ENCODE data around the gene FAM156A. TPM values are rescaled to one million over a fixed set of nuclear protein-coding genes. Genes with fewer than 3 reads are reported as not detected.

The FAM156A gene
- total RNA-seq, 1 donor from 2014 or later = 27.8 TPM

- peaks cover 6% of the 10 kb centered on the region for H3K27me3 Mint-ChIP-seq (ENCODE audit: insufficient read depth, low read depth)
- peaks cover 13% of the 10 kb centered on the region for H3K9me3 Mint-ChIP-seq
- no peaks in the 10 kb centered on the region for H3K79me2 ChIP-seq (ENCODE audit: low read depth)
- H3K4me3 ChIP-seq = no peak overlapping the region
- no peaks in the 10 kb centered on the region for H3K4me1 Mint-ChIP-seq
- TF ChIP-seq, protein P1, sequence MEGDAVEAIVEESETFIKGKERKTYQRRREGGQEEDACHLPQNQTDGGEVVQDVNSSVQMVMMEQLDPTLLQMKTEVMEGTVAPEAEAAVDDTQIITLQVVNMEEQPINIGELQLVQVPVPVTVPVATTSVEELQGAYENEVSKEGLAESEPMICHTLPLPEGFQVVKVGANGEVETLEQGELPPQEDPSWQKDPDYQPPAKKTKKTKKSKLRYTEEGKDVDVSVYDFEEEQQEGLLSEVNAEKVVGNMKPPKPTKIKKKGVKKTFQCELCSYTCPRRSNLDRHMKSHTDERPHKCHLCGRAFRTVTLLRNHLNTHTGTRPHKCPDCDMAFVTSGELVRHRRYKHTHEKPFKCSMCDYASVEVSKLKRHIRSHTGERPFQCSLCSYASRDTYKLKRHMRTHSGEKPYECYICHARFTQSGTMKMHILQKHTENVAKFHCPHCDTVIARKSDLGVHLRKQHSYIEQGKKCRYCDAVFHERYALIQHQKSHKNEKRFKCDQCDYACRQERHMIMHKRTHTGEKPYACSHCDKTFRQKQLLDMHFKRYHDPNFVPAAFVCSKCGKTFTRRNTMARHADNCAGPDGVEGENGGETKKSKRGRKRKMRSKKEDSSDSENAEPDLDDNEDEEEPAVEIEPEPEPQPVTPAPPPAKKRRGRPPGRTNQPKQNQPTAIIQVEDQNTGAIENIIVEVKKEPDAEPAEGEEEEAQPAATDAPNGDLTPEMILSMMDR (IDR thresholded peaks at IDR 0.05) = no peak
- H3K4me1 ChIP-seq = no peaks in the 10 kb centered on the region
- no peak overlapping the region for H3K9ac ChIP-seq
- DNase-seq (ENCODE audit: low spot score) = no peak
- no peak overlapping the region for H3K4me3 Mint-ChIP-seq
- no peaks in the 10 kb centered on the region for H3K36me3 Mint-ChIP-seq
- no peak overlapping the region for H3K4me2 ChIP-seq
- H3F3A ChIP-seq (ENCODE audit: low read depth) = no peaks in the 10 kb centered on the region
- H4K20me1 ChIP-seq (ENCODE audit: low read depth) = no peaks in the 10 kb centered on the region
- H3K9me3 ChIP-seq (ENCODE audit: low read depth) = no peaks in the 10 kb centered on the region
- H3K36me3 ChIP-seq = no peaks in the 10 kb centered on the region
- H3K27ac Mint-ChIP-seq = no peak overlapping the region
- H3K27ac ChIP-seq = no peak overlapping the region
- H3K27me3 ChIP-seq = no peaks in the 10 kb centered on the region
- H2AFZ ChIP-seq (replicated peaks) = no peak overlapping the region
Observed at GRCh38 chrX:53003111-53003510, 44.8 kb upstream of the FAM156A start.

GRCh38 chrX:53001958-53002357, 43.6 kb upstream of the FAM156A start:
- no peak overlapping the region for H3K4me2 ChIP-seq
- H3K36me3 ChIP-seq = no peaks in the 10 kb centered on the region
- no peak overlapping the region for H3K9ac ChIP-seq
- TF ChIP-seq, protein P1 (IDR thresholded peaks at IDR 0.05) = no peak
- H4K20me1 ChIP-seq (ENCODE audit: low read depth) = no peaks in the 10 kb centered on the region
- no peak overlapping the region for H3K27ac Mint-ChIP-seq
- no peaks in the 10 kb centered on the region for H3K27me3 ChIP-seq
- H3K27ac ChIP-seq = no peak overlapping the region
- no peaks in the 10 kb centered on the region for H3K4me1 ChIP-seq
- DNase-seq (ENCODE audit: low spot score) = no peak
- H3K79me2 ChIP-seq (ENCODE audit: low read depth) = no peaks in the 10 kb centered on the region
- H3K4me3 ChIP-seq = no peak overlapping the region
- no peak overlapping the region for H2AFZ ChIP-seq (replicated peaks)
- H3K27me3 Mint-ChIP-seq (ENCODE audit: insufficient read depth, low read depth) = peaks cover 6% of the 10 kb centered on the region
- H3F3A ChIP-seq (ENCODE audit: low read depth) = no peaks in the 10 kb centered on the region
- no peaks in the 10 kb centered on the region for H3K4me1 Mint-ChIP-seq
- no peaks in the 10 kb centered on the region for H3K9me3 ChIP-seq (ENCODE audit: low read depth)
- H3K4me3 Mint-ChIP-seq = no peak overlapping the region
- H3K36me3 Mint-ChIP-seq = no peaks in the 10 kb centered on the region
- peaks cover 13% of the 10 kb centered on the region for H3K9me3 Mint-ChIP-seq

GRCh38 chrX:53000447-53001135, 42.3 kb upstream of the FAM156A start:
- no peak for DNase-seq (ENCODE audit: low spot score)
- no peaks in the 10 kb centered on the region for H4K20me1 ChIP-seq (ENCODE audit: low read depth)
- H3K4me1 Mint-ChIP-seq = peaks cover 3% of the 10 kb centered on the region
- H3K9me3 ChIP-seq (ENCODE audit: low read depth) = no peaks in the 10 kb centered on the region
- no peak overlapping the region for H2AFZ ChIP-seq (replicated peaks)
- no peak overlapping the region for H3K4me3 Mint-ChIP-seq
- no peak overlapping the region for H3K27ac Mint-ChIP-seq
- no peak overlapping the region for H3K4me2 ChIP-seq
- no peak overlapping the region for H3K27ac ChIP-seq
- peaks cover 6% of the 10 kb centered on the region for H3K27me3 Mint-ChIP-seq (ENCODE audit: insufficient read depth, low read depth)
- H3K36me3 Mint-ChIP-seq = no peaks in the 10 kb centered on the region
- no peak overlapping the region for H3K9ac ChIP-seq
- H3K79me2 ChIP-seq (ENCODE audit: low read depth) = no peaks in the 10 kb centered on the region
- no peaks in the 10 kb centered on the region for H3K4me1 ChIP-seq
- no peak for TF ChIP-seq EZH2phosphoT487 (IDR thresholded peaks at IDR 0.05)
- TF ChIP-seq, protein P1 (IDR thresholded peaks at IDR 0.05) = no peak
- no peak for TF ChIP-seq EZH2 (IDR thresholded peaks at IDR 0.05)
- H3K27me3 ChIP-seq = no peaks in the 10 kb centered on the region
- peaks cover 12% of the 10 kb centered on the region for H3K9me3 Mint-ChIP-seq
- no peak overlapping the region for H3K4me3 ChIP-seq
- H3K36me3 ChIP-seq = no peaks in the 10 kb centered on the region
- H3F3A ChIP-seq (ENCODE audit: low read depth) = no peaks in the 10 kb centered on the region

Data from neural progenitor cell (in vitro differentiated cells).